ENCODE results near the gene OCLN. TPM values are rescaled to one million over a fixed set of nuclear protein-coding genes. Genes with fewer than 3 reads are reported as not detected.
"Not testable (repeated sequence)": the region's sequence is repeated elsewhere in the genome, so short reads cannot be mapped to it uniquely, and the experiment has no call there.

Gene OCLN
- total RNA-seq, 1 experiment from 2014 or later = 9.0 TPM

DNA sequence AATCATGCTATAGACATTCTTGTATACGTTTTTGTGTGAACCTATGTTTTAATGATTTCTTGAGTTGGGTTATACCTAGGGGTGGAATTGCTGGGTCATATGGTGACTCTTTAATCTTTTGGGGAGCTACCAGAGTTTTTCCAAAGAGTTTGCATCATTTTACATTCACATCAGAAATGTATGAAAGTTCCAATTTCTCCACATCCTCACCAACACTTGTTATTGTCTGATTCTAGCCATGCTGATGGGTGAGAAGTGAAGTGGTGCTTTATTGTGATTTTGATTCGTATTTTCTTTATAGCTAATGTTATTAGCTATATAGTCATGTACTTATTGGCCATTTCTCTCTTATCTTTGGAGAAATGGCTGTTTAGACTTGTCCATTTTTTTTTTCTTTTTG, 18.1 kb downstream of the OCLN start:
- H3K4me1 Mint-ChIP-seq (ENCODE audit: insufficient read depth, unreplicated experiment) = peaks cover 8% of the 10 kb centered on the region
- H3K9me3 Mint-ChIP-seq (ENCODE audit: unreplicated experiment) = no peaks in the 10 kb centered on the region
- H3K27ac Mint-ChIP-seq (ENCODE audit: low read depth, unreplicated experiment) = no peak overlapping the region
- no peak for TF ChIP-seq CTCF (IDR thresholded peaks at IDR 0.05; ENCODE audit: unreplicated experiment)
- no peaks in the 10 kb centered on the region for H3K36me3 Mint-ChIP-seq (ENCODE audit: insufficient read depth, unreplicated experiment)
- intact Hi-C loops (cut with micrococcal nuclease) = no loop called here
- no peak overlapping the region for H3K4me3 Mint-ChIP-seq (ENCODE audit: unreplicated experiment)
- ChIA-PET POLR2A (interaction anchor here (1.3 to 3.2 kb wide), 2 partner anchors 10 to 11 kb away, joined by 3 to 12 read pairs; no protein-coding TSS in a partner anchor), CTCF (interaction anchor here (0.6 kb wide), 1 partner anchor 60 kb away, joined by 4 read pairs; no protein-coding TSS in a partner anchor)
- BruUV-seq (replicated peaks) = no TSS peak
- DNase-seq (ENCODE audit: unreplicated experiment) = no peak
- no peaks in the 10 kb centered on the region for H3K27me3 Mint-ChIP-seq (ENCODE audit: insufficient read depth, unreplicated experiment)

- H3K4me3 Mint-ChIP-seq (ENCODE audit: unreplicated experiment) = no peak overlapping the region
- H3K36me3 Mint-ChIP-seq (ENCODE audit: insufficient read depth, unreplicated experiment) = no peaks in the 10 kb centered on the region
- peak; percentile 78 for DNase-seq (ENCODE audit: unreplicated experiment)
- ChIA-PET CTCF (interaction anchor here (1.2 kb wide), 1 partner anchor 10 kb away, joined by 3 read pairs; no protein-coding TSS in a partner anchor), POLR2A (interaction anchor here (0.5 to 3.2 kb wide), 6 partner anchors 8 to 1397 kb away, joined by 3 to 29 read pairs (median 5); partner anchors contain the start of genes MARVELD2 and OCLN)
- intact Hi-C loops (cut with micrococcal nuclease) = no loop called here
- H3K4me1 Mint-ChIP-seq (ENCODE audit: insufficient read depth, unreplicated experiment) = peaks cover 13% of the 10 kb centered on the region
- no peaks in the 10 kb centered on the region for H3K9me3 Mint-ChIP-seq (ENCODE audit: unreplicated experiment)
- TF ChIP-seq CTCF (IDR thresholded peaks at IDR 0.05; ENCODE audit: unreplicated experiment) = no peak
- no peaks in the 10 kb centered on the region for H3K27me3 Mint-ChIP-seq (ENCODE audit: insufficient read depth, unreplicated experiment)
- no TSS peak for BruUV-seq (replicated peaks)
- H3K27ac Mint-ChIP-seq (ENCODE audit: low read depth, unreplicated experiment) = peak overlapping the region; percentile 62
Observed at GRCh38 chr5:69512740-69513260, 20.2 kb downstream of the OCLN start.

DNA sequence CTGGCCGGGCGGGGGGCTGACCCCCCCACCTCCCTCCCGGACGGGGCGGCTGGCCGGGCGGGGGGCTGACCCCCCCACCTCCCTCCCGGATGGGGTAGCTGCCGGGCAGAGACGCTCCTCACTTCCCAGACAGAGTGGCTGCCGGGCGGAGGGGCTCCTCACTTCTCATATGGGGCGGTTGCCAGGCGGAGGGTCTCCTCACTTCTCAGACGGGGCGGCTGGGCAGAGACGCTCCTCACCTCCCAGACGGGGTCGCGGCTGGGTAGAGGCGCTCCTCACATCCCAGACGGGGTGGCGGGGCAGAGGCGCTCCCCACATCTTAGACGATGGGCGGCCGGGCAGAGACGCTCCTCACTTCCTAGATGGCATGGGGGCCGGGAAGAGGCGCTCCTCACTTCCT, 23.0 kb downstream of the OCLN start:
- intact Hi-C loops (cut with micrococcal nuclease); H3K9me3 Mint-ChIP-seq (ENCODE audit: unreplicated experiment); H3K27ac Mint-ChIP-seq (ENCODE audit: low read depth, unreplicated experiment); H3K27me3 Mint-ChIP-seq (ENCODE audit: insufficient read depth, unreplicated experiment); H3K4me3 Mint-ChIP-seq (ENCODE audit: unreplicated experiment); BruUV-seq (replicated peaks); CTCF ChIA-PET; DNase-seq (ENCODE audit: unreplicated experiment); H3K36me3 Mint-ChIP-seq (ENCODE audit: insufficient read depth, unreplicated experiment): not testable (repeated sequence)
- POLR2A ChIA-PET = interaction anchor here (6.2 kb wide), 1 partner anchor 100 kb away, joined by 45 read pairs; the partner anchor contains the start of gene MARVELD2
- H3K4me1 Mint-ChIP-seq (ENCODE audit: insufficient read depth, unreplicated experiment) = peaks cover 21% of the 10 kb centered on the region

DNA sequence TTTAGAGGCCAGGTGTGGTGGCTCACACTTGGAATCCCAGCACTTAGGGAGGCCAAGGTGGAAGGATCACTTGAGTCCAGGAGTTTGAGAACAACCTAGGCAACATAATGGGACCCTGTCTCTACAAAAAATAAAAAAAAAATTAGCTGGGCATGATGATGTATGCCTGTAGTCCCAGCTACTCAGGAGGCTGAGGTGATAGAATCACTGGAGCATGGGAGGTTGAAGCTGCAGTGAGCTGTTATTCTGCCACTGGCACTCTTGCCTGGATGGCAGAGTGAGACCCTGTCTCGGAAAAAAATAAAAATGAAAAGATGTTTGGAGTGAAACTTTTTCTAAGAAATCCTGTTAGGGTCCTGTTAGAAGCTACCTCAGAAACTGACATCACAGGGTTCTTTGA, 24.2 kb downstream of the OCLN start:
- peaks cover 28% of the 10 kb centered on the region for H3K4me1 Mint-ChIP-seq (ENCODE audit: insufficient read depth, unreplicated experiment)
- no TSS peak for BruUV-seq (replicated peaks)

More for the DNA sequence above, 24.2 kb downstream of the OCLN start:
- Mint-ChIP-seq H3K27me3 (ENCODE audit: insufficient read depth, unreplicated experiment) (no peaks in the 10 kb centered on the region), H3K9me3 (ENCODE audit: unreplicated experiment) (no peaks in the 10 kb centered on the region), H3K4me3 (ENCODE audit: unreplicated experiment) (no peak overlapping the region), H3K27ac (ENCODE audit: low read depth, unreplicated experiment) (no peak overlapping the region), H3K36me3 (ENCODE audit: insufficient read depth, unreplicated experiment) (no peaks in the 10 kb centered on the region)
- no peak for DNase-seq (ENCODE audit: unreplicated experiment)
- POLR2A ChIA-PET = interaction anchor here (0.7 to 6.2 kb wide), 7 partner anchors 14 to 423 kb away, joined by 3 to 45 read pairs (median 7); partner anchors contain the start of genes CDK7, MARVELD2, OCLN and SLC30A5
- no peak for TF ChIP-seq CTCF (IDR thresholded peaks at IDR 0.05; ENCODE audit: unreplicated experiment)
- CTCF ChIA-PET = interaction anchor here (1.0 to 2.2 kb wide), 2 partner anchors 9 to 14 kb away, joined by 3 to 7 read pairs; no protein-coding TSS in a partner anchor
- intact Hi-C loops (cut with micrococcal nuclease) = no loop called here

All from MCF 10A (cell line).